ENCODE results near the gene C11orf21.
"Not testable (repeated sequence)": the region's sequence is repeated elsewhere in the genome, so short reads cannot be mapped to it uniquely, and the experiment has no call there.

Gene C11orf21

GRCh38 chr11:2295971-2296912 is 5.5 kb downstream of the C11orf21 start:
- DNase-seq, result no peak

GRCh38 chr11:2294926-2295290 is 6.8 kb downstream of the C11orf21 start:
- no peak for DNase-seq

DNA sequence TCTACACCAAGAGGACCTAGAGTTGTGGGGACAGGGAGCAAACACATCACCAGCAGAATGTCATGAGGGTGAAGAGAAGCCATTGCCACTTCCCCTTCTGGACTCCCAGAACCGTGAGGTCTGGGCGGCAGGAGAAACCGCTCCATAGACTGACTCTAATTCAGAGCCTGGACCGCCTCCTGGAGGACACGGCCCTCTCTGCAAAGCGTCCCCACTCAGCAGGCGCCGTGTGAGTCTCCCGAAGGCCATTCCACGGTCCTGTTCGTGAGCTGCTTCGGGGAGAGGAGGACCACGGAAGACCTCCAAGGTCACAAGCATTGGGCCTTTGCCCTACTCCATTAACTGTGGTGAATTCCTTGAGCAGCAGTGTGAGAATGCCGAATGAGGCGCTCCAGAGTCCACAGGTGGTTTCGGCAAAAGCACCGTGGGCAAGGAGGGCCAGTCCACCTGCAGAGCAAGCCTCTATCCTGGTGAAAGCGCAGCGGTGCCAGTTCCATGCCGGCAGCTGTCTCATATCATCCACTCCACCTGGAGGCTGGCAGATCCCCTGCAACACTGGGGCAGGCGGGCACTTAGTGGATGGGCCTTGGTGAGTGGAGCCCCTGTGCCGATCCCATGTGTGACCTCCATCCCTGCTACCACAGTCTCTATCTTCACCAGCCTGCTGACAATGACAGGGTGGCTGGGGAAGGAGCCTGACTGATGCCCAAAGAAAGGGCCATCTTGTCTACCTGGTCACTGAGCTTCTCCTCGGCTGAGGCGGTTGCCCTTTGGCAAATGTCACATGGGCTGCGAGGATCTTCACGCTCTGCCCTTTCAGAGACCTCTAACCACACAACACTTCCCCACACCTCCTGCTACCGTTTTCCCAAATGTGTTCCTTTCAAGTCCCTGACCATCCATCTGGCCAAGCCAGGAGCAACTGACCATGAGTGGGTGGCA is 7.5 kb downstream of the C11orf21 start:
- no peak for DNase-seq

- no peak for DNase-seq
These were observed 8.2 kb downstream of the C11orf21 start for GRCh38 chr11:2293531-2293971.

GRCh38 chr11:2290351-2290841 is 11.3 kb downstream of the C11orf21 start:
- no peak for DNase-seq

DNA sequence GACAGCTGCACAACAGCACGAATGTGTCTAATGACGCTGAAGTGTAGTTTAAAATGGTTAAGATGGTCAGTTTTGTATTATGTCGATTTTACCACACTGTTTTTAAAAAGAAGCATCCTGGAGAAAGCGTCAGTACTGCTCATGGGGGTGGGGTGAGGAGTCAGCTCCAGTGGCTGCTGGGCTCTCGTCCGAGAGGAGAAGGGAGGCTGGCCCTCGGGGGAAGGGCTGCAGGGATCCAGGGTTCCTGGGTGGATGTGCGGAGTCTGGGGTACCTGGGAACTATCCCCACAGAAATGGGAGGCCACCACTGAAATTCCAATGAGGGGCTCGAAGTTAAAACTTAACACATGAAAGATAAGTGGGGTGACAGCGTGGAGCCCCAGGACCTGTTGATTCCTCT is 11.9 kb downstream of the C11orf21 start:
- no peak for DNase-seq

GRCh38 chr11:2289350-2289749 is 12.4 kb downstream of the C11orf21 start:
- no peak for DNase-seq

DNA sequence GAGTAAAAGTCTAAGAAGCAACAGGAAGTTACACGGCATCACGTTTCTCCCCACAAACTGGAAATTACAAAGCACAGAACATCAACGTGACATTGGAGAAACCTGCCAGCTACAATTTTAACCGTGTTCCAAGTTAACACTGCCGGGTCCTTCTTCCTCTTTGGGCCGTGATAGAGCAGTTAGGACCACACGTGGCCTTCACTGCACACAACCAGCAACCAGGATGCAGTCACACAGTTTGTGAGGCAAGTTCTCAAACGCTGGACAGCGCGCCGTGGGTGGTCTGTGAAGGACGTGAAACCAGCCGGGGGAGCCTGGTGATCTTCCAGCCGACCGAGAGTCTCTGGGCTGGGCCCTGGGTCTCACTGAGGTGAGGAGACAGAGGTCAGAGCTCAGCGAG is 14.6 kb downstream of the C11orf21 start:
- no peak for DNase-seq

GRCh38 chr11:2286350-2286749 is 15.4 kb downstream of the C11orf21 start:
- DNase-seq, result not testable (repeated sequence)

- DNase-seq, result no peak
These were observed 21.5 kb downstream of the C11orf21 start for GRCh38 chr11:2280208-2280607.

- no peak for DNase-seq
These were observed 23.7 kb downstream of the C11orf21 start for GRCh38 chr11:2277933-2278523.

DNA sequence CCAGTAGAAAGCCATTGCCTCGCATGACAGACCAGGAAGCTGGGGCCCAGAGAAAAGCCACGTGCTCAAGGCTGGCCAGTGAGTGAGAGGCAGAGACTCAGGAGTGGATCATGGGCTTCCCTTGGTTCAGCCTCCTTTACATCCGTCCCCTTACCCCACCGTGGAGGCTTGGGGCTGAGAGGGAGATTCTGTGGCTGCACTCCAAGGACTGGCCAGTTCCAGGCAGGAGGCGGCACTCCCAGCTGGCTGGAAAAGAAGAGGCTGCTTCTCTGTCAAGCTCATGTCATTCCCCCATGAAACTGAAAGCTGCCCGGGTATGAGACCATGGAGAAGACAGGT is 24.7 kb downstream of the C11orf21 start:
- no peak for DNase-seq

DNA sequence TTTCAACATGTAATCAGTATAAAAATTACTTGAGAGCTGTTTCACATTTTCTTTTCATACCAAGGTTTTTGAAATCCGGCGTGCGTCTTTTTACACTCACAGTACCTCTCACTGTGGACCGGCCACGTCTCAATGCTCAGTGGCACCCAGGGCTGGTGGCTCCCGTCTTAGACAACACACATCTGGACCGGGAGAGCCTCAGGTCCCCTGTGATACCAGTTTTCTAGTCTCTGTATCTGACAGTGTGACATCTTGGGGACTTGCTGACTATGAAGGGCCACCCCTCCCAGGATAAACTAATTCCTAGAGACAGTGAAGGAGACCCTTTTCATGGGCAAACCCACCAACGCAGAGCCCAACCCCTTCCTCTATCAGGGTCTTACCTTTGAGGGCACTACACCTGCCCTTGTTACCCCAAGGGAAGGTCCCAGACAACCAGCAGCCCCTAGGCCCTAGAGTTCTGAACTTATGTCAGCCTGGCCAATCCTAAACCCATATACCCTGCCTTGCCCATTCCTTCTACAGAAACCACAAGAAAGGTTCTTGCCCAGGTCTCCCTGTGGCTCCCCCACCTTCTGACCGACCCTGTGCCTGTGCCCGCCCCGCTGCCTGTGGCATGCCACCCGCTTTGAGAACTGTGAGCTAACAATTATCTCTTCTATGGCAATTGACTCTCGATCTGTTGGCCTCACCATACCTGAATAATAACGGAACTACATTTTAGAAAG is 25.3 kb downstream of the C11orf21 start:
- DNase-seq, result no peak

- DNase-seq, result no peak
These were observed 26.1 kb downstream of the C11orf21 start for GRCh38 chr11:2275334-2276279.

- DNase-seq, result no peak
These were observed 27.9 kb downstream of the C11orf21 start for GRCh38 chr11:2273771-2274170.

GRCh38 chr11:2273311-2273710 is 28.4 kb downstream of the C11orf21 start:
- DNase-seq, result no peak

DNA sequence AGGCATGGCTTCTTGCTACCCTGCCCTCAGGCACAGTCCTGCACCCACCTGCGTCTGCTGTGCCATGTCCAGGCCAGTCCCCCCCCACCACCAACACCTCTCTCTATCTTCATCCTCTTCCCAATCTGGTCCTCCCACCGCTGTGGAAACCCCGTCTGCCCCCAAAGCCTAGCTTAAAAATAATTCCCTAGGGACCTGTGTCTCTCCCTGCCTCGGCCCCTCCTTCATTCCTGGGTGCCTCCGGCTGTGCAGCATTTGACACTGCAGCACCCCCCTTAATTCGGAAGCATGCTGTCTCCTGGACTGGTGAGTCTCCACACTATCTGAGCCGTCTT is 28.8 kb downstream of the C11orf21 start:
- no peak for DNase-seq

GRCh38 chr11:2272228-2272945 is 29.3 kb downstream of the C11orf21 start:
- DNase-seq, result no peak

DNA sequence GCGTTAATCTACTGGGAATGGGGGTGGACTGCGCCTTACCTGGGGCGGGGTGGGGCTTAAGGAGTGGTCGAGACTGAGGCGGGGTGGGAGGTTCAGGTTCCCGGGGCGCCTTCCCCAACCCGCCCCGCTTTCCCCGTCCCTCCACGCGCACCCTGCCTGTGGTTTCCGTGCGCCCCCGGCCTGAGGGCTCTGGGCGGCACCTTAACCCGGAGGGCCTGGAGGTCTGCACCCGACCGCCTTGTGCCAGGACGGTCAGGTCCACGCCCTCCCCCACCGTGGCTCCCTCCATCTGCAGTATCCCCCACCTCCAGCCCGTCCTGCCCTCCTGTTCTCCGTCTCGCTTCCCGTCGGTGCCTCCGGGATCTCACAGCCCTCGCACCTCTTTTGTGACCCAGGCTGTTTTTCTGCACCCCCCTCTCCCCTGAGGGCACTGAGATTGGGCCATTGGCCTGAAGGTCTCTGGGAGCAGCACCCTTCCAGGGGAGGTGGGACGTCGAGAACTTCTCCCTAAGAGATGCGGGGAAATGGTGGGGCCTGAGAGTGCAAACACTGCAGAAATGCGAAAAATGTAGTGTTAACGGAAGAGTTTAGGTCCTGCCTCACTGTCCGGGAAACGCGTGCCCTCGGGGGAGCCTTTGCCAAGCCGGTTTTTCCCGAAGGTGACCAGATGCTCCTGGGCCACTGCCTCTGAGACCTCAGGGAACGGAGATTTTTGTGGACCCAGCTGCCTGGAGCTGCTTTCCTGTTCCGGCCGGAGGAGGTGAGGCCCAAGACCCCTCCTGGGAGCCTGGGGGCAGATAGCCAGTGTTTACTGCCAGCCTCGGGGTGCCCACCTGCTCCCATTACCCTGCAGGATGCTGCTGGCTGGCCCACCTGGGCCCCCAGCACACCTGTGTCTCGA is 30.1 kb downstream of the C11orf21 start:
- DNase-seq, result no peak

DNA sequence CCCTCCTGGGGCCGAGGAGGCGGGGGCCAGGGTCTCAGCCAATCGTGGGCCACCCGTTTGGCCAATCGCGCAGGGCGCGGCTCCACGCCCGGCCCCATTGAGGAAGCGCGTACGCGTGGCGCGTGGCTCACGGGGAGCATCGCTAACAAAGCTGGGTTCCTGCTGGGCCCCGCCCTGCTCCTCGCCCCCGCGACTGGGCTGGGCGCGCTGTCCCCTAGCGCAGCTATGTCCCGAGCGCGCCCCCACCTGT is 30.7 kb downstream of the C11orf21 start:
- DNase-seq, result peak; percentile 57

Data from activated T-cell treated with anti-CD3 and anti-CD28 coated beads for 4 hours (primary cell).